Lower lobe of right lung (tissue), 2 donors: ENCODE results near the gene MIS18BP1. TPM values are rescaled to one million over a fixed set of nuclear protein-coding genes. Genes with fewer than 3 reads are reported as not detected.

Source experiments
- ATAC-seq, 2 donors: fragments of 200-7000 bp; cut with Tn5 transposase; one replicate each; pipeline ENCODE4 v1.9.1; 2020 to 2022; ENCODE audit warnings: mild to moderate bottlenecking in 2 of 2, moderate library complexity in 2 of 2
- DNase-seq: peaks from one replicate; pipeline ENCODE4 v3.0.0-alpha.2; 2020
- H3K27ac ChIP-seq: fragments of 200-600 bp; one replicate; pipeline ENCODE4 v1.8.0; 2022
- H3K27me3 ChIP-seq: fragments of 200-600 bp; one replicate; pipeline ENCODE4 v1.8.0; 2022; ENCODE audit warnings: low read depth
- H3K36me3 ChIP-seq: fragments of 200-600 bp; one replicate; pipeline ENCODE4 v1.8.0; 2022; ENCODE audit warnings: mild to moderate bottlenecking
- H3K4me1 ChIP-seq: fragments of 200-600 bp; one replicate; pipeline ENCODE4 v1.8.0; 2022
- H3K4me3 ChIP-seq: fragments of 200-600 bp; one replicate; pipeline ENCODE4 v1.8.0; 2022; ENCODE audit warnings: mild to moderate bottlenecking
- H3K9me3 ChIP-seq: fragments of 200-600 bp; one replicate; pipeline ENCODE4 v1.8.0; 2022
- intact Hi-C: fragments of 100-400 bp; cut with DNase I; formaldehyde crosslinking; loops from one replicate; pipeline ENCODE4 v1.11.0; 2022
- total RNA-seq: library from RNA; stranded (reverse); fragmentation: NEBNext Ultra II Directional; extraction: Animal tissue kit (Norgen Biotek cat#: 25700); gene quantifications from one replicate; pipeline ENCODE4 v1.2.1, GENCODE V29; 2021
- TF ChIP-seq, protein P1 (sequence below): fragments of 200-600 bp; IDR thresholded peaks from one replicate; pipeline ENCODE4 v1.8.0; 2022; ENCODE audit warnings: antibody characterized with exemption, mild to moderate bottlenecking
- donor health status: DM: no; HTN: yes; CAD: no; lungs with severe emphysema.

MIS18BP1 gene
- total RNA-seq, 1 donor from 2014 or later: 48.3 TPM

DNA sequence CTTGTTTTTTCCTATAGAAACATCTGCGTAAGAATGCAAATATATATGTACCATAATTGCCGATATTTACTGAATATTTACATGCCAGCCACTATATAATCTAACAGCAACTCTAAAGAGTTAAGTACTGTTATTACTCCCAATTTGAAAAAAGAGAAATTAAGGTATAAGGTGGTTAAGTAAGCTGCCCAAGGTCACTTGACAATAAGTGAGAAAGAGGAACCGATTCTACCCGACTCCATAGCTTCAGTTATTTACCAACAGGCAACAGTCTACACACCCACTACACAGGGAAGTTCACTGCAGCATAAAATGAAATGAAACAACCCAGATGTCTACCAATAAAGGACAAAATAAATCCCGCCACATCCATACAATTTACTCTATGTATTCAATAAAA lies 1.1 kb downstream of the MIS18BP1 start:
- intact Hi-C loops: no loop called here
- Histone ChIP-seq H3K27ac (peak overlapping the region; percentile 98), H3K36me3 (no peaks in the 10 kb centered on the region), H3K9me3 (no peaks in the 10 kb centered on the region), H3K27me3 (no peaks in the 10 kb centered on the region), H3K4me1 (peaks cover 41% of the 10 kb centered on the region), H3K4me3 (peak overlapping the region; percentile 86)
- DNase-seq (no peak), ATAC-seq (peak; percentile 22 to 43)
- TF ChIP-seq, protein P1, sequence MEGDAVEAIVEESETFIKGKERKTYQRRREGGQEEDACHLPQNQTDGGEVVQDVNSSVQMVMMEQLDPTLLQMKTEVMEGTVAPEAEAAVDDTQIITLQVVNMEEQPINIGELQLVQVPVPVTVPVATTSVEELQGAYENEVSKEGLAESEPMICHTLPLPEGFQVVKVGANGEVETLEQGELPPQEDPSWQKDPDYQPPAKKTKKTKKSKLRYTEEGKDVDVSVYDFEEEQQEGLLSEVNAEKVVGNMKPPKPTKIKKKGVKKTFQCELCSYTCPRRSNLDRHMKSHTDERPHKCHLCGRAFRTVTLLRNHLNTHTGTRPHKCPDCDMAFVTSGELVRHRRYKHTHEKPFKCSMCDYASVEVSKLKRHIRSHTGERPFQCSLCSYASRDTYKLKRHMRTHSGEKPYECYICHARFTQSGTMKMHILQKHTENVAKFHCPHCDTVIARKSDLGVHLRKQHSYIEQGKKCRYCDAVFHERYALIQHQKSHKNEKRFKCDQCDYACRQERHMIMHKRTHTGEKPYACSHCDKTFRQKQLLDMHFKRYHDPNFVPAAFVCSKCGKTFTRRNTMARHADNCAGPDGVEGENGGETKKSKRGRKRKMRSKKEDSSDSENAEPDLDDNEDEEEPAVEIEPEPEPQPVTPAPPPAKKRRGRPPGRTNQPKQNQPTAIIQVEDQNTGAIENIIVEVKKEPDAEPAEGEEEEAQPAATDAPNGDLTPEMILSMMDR: no peak

DNA sequence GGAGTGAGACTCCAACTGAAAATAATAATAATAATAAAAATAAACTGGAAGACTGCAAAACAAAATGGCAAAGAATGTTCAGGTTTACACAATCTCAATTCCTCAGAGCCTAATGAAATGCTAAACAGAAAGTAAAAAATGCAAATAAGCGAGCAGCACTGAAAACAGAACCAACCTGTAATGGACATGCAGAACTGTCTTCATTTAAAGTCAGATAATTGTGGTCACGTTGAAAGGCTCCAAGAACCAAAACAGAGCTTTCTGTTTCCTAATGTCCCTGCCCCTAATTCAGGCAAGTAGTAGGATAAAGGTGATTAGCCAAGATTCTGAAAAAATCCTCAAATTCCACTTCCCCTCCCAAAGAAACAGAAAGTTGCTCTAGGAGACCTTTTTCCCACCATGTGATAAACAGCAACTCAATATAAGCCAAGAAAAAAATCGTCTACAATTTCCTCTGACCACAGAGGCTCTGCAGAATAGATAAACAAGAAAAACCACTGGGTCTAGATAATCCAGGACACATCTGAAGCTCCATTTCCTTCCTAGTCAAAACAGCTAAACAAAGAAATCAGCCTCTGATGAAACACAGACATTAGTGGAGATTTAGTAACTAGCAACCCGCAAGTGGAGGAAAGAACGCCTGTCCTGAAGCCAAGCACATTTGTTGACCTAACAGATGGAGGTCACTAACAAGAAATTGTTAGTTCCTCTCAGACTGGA lies 3.0 kb downstream of the MIS18BP1 start:
- TF ChIP-seq, protein P1: no peak
- no peaks in the 10 kb centered on the region for H3K9me3 ChIP-seq
- H3K4me3 ChIP-seq: peak overlapping the region; percentile 23
- H3K27ac ChIP-seq: peak overlapping the region; percentile 98
- intact Hi-C loops: no loop called here
- no peak for DNase-seq
- H3K4me1 ChIP-seq: peaks cover 53% of the 10 kb centered on the region
- H3K36me3 ChIP-seq: no peaks in the 10 kb centered on the region
- ATAC-seq: no peak
- no peaks in the 10 kb centered on the region for H3K27me3 ChIP-seq

- no peaks in the 10 kb centered on the region for H3K36me3 ChIP-seq
- intact Hi-C loops: no loop called here
- no peaks in the 10 kb centered on the region for H3K9me3 ChIP-seq
- peaks cover 44% of the 10 kb centered on the region for H3K4me1 ChIP-seq
- no peaks in the 10 kb centered on the region for H3K27me3 ChIP-seq
- DNase-seq (no peak), ATAC-seq (no peak)
- H3K4me3 ChIP-seq: no peak overlapping the region
- no peak overlapping the region for H3K27ac ChIP-seq
- TF ChIP-seq, protein P1: no peak
Observed at GRCh38 chr14:45247427-45247826, 5.6 kb downstream of the MIS18BP1 start.

GRCh38 chr14:45246691-45247090 lies 6.3 kb downstream of the MIS18BP1 start:
- Histone ChIP-seq H3K9me3 (no peaks in the 10 kb centered on the region), H3K36me3 (no peaks in the 10 kb centered on the region), H3K27me3 (no peaks in the 10 kb centered on the region), H3K27ac (no peak overlapping the region), H3K4me3 (no peak overlapping the region), H3K4me1 (peaks cover 45% of the 10 kb centered on the region)
- intact Hi-C loops: no loop called here
- TF ChIP-seq, protein P1: no peak
- ATAC-seq: no peak
- no peak for DNase-seq

GRCh38 chr14:45246151-45246550 lies 6.9 kb downstream of the MIS18BP1 start:
- no peaks in the 10 kb centered on the region for H3K36me3 ChIP-seq
- H3K27me3 ChIP-seq: no peaks in the 10 kb centered on the region
- no peak overlapping the region for H3K27ac ChIP-seq
- no peak for DNase-seq
- intact Hi-C loops: no loop called here
- no peak for ATAC-seq
- H3K9me3 ChIP-seq: no peaks in the 10 kb centered on the region
- H3K4me1 ChIP-seq: peaks cover 40% of the 10 kb centered on the region
- TF ChIP-seq, protein P1: no peak
- no peak overlapping the region for H3K4me3 ChIP-seq
